DLD1 (cell line): ENCODE measurements around the gene SLC38A10.

Source experiments
- in situ Hi-C: cut with HindIII; loops from 2 replicates; pipeline ENCODE4 v1.10.0; 2017; ENCODE audit warnings: low sequenced_read_pairs

The SLC38A10 gene

DNA sequence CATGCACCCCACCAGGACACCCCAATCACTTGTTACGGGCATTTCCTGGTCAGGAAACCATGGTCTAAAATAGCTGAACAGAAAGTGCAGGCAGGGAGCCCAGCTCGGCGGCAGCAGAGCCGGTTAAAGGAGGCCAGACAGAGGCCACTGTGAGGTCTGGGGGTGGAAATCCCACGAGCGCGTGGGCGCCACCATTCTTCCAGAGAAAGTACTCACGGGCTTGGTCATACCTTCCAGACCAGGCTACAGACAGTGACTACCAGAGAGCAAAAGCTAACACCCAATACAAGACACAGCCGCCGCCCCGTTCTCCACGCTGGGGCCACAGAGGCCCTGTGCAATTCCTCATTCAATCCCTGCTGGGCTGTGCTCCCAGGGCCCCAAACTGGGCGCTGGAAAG lies 84.2 kb downstream of the SLC38A10 start:
- in situ Hi-C loops, result no loop called here

GRCh38 chr17:81210466-81210865 lies 84.6 kb downstream of the SLC38A10 start:
- in situ Hi-C loops, result no loop called here

GRCh38 chr17:81209141-81209540 lies 86.0 kb downstream of the SLC38A10 start:
- in situ Hi-C loops, result no loop called here

DNA sequence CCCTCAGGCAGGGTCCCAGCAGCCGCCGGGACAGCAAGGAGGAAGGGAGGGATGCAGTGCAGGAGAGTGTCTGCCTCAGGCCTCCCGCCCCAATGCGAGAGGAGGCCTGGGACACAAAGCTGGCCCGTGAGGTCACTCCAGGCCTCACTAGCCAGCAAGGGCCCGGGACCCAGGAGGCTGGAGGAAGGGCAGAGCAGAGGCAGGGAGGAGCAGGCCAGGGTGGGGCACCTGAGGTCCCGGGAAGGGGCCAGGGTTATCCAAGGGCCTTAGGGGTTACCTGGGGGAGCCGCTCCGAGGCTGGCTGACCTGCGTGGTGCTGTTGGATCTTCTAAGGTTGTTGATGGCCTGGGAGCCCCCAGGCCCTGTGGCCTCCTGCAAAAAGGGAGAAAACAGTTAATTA lies 86.5 kb downstream of the SLC38A10 start:
- in situ Hi-C loops, result no loop called here

DNA sequence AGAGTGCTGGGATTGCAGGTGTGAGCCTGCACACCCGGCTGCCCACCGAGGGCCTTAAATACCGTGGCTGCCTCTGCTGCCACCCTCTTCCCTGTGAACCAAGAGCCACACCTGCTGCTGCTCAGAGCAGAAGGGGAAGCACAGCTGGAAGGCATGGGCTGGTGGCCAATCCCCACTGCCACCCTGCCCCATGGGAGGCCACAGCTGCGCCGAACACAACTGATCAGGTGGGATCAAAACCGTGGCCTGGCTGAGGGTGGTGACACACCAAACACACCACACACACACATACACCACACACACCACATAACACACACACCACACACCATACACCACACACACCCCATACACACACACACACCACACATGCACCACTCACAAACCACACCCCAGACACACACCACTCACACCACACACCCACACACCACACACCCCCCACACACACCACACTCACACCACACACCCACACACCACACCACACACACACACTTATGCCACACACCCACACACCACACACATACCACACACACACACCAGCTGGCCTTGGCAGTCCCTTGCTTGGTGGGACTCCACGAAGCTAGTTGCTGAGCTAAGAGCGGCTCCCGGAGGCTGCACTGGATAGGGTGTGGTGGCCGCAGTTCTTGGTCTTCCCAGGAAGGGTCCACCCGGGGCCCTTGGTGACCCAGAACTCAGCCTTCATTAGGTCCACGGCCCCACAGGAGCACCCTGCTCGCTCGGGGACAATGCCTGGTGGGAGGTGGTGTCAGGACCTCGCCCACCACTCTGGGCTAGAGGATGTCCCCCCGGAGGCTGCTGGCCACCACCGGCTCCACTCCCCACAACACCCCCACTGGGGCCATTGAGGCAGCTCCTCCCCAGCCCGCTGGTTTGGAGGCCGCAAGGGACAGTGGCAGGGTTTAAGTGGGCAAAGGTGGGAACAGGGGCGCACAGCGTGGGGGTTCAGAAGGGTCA lies 87.2 kb downstream of the SLC38A10 start:
- in situ Hi-C loops, result no loop called here

- in situ Hi-C loops, result no loop called here
Observed at GRCh38 chr17:81206657-81207056, 88.5 kb downstream of the SLC38A10 start.

DNA sequence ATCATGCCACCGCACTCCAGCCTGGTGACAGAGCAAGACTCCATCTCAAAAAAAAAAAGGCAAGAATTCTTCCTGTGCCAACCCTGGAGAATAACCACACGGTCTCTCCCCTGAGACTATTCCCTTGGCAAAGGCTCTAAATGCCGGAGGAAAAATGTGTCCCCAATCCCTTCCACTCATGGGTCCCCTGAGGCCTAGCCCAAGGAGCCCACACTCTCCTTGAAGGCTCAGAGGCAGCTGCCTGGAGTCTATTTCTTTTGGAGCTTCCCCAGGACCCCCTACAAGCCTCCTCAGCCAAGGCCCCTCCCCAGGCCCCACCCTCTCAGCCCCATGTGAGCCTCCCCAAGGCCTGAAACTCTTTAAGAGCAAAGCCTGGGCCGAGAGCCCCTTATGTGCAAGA lies 88.9 kb downstream of the SLC38A10 start:
- in situ Hi-C loops, result no loop called here

- in situ Hi-C loops, result no loop called here
Observed at GRCh38 chr17:81204578-81204977, 90.5 kb downstream of the SLC38A10 start.

DNA sequence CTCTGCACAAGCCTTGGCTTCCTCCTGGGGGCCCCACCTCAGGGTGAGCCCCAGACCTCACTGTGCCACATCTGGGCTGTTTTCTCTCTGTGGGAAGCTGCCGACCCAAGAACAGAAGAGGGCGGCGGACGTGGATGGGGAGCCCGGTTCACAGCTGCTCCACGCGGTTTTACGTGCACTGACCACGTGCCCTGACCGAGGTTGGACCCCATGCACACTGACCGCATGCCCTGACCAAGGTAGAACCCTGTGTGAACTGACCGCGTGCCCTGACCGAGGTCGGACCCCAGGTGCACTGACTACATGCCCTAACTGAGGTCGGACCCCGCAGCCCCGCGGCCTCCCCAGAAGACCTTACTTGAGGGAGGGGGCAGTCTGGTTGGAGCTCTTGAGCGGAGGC lies 92.0 kb downstream of the SLC38A10 start:
- in situ Hi-C loops, result no loop called here

- in situ Hi-C loops, result no loop called here
Observed at GRCh38 chr17:81202318-81202717, 92.8 kb downstream of the SLC38A10 start.

DNA sequence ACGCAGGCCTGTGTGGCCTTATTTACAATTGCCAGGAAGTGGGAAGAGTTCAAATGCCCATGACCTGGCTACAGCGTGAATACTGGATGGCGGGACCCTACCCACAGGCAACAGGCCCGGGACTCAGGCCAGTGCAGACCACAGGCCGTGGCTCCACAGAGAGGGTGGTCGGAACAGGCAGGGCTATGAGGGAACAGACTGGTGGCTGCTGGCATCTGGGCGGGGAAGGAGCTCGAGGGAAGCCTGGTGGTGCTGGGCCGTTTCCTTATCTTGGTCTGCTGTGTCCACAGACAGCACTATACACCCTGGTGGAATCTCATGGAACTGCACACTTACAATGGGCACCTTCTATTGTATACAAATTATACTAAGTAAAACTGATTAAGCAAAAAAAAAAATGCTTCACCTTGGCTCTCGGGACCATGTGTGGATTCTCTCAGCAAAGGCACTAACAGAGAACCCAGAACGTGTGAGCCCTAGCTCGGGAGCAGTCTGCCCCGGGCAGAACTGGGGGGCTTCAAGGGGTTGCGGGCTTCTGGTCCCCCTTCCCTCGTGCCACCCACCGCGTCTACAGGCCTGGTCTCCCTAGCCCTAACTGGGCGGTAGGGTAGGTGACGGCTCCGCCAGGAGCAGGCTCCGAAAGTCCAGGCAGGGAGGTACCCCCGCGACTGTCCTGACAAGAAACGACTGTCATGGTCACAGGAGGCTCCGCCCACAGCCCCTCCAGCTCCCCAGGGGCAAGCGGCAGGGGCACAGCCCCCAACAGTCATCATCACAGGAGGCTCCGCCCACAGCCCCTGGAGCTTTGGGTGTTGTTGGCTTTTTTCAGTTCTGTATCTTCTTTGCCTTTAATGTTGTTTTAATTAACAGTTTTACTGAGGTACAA lies 94.2 kb downstream of the SLC38A10 start:
- in situ Hi-C loops, result no loop called here

DNA sequence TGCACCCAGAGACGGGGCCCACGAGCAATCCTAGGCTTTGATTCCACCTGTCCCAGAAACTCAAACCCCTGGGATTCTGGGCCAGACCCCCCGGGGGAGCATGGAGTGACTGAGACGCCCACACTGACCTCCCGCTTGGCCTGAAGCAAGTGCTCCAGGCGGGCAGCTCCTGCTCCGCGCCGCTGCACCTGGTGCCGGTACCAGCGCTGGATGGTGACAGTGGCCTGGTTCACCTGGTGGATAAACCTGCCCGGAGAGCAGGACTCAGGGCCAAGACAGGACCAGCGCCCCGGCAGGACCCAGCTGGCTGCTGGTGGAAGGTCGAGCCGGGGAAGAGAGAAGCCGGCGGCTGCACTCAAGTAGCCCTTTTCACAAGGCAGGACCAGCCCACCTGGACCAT lies 94.9 kb downstream of the SLC38A10 start:
- in situ Hi-C loops, result no loop called here

DNA sequence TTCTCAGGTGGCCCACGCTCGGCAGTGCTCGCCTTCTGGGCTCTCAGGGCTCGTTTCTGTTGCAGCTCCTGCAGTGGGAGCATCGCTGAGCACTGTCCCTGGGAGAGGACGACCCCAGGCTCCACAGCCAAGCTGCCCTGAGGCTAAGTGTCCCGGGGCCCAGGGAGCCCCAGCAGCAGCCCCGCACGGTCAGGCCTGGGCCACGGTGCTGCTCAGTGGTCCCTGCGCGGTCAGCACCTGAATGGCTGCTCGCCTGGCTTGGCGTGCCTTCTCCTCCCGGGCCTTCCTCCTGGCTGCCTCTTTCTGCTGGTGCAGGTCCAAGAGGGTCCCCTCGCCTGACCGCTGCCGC lies 95.7 kb downstream of the SLC38A10 start:
- in situ Hi-C loops, result no loop called here

DNA sequence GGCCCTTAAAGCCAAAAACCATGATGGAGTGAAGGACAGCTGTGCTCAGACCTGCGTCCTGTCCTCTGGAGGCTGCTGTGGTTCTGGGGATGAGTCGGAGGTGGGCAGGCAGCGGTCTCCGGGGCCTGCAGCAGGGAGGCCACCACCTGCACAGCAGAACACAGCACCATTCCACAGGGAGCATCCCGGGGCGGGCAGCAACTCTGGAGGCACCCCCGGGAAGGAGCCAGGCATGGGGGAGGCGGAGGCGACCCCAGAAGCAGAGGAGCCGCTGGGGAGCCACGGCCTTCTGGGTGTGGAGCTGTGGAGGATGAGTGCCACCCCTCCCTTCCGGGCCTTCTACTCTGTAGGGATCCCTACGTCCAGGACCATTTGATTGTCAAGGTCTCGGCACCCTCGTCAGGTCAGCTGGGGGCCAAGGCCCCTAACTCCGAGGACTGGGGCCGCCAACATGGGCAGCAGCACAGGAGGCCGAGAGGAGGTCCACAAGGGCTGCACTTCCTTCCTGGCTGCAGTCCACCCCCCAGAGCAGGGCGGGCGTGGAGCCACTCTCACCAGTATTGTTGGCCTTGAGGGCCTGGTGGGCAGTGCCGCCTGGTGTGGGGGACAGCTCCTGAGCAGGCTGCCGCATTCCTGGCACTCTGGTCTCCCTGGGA lies 96.2 kb downstream of the SLC38A10 start:
- in situ Hi-C loops, result no loop called here

GRCh38 chr17:81197831-81198490 lies 97.1 kb downstream of the SLC38A10 start:
- in situ Hi-C loops, result no loop called here

DNA sequence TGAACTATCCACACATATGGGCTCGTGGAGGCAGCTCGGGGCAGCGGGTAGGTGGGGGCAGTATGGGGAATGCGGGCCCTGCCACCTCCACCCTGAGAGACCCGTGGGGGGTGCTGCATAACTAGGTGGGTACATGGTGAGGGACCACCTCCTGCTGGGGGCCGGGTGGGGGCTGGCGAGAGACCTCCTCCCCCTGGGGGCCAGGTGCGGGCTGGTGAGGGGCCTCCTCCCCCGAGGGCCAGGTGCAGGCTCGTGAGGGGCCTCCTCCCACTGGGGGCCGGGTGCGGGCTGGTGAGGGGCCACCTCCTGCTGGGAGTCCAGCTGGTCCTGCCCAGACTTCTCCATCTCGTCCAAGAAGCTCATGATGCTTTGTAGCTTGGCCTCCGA lies 97.7 kb downstream of the SLC38A10 start:
- in situ Hi-C loops, result no loop called here

GRCh38 chr17:81196505-81197408 lies 98.3 kb downstream of the SLC38A10 start:
- in situ Hi-C loops, result no loop called here

DNA sequence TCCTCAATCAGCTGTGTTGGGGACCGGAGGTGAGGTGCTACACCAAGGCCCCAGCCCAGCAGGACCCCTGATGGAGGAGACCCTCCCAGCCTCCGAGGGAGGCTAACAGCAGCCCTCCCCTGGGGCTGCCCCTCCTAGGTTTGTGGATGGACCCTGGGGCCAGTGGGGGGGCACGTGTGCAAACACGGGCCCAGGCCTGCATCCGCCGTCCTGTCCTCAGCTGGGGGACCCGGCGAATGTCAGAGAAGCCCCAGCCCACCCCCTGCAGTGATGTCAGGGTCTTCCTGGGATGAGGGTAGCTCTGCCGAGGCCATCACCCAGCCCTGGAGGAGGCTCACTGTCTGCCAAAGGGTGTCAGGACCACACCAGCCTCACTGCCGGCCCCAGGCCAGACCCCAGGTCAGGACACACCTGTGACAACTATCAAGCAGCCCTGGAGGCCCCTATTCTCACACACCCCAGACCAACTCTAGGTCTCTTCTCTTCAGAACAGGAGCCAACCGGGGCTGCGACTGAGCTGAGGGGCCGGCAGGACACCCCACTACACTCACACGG lies 99.1 kb downstream of the SLC38A10 start:
- in situ Hi-C loops, result no loop called here
